GM23248 (cell line): ENCODE data around the gene ARID1B. TPM values are rescaled to one million over a fixed set of nuclear protein-coding genes. Genes with fewer than 3 reads are reported as not detected.

ENCODE experiments used
- DNase-seq: peaks from one replicate; pipeline ENCODE4 v3.0.0-alpha.2; 2015
- H2AFZ ChIP-seq: fragments of 200-600 bp; sonication (generic); 2 replicates; pipeline ENCODE4 v1.6.1; 2016; ENCODE audit warnings: antibody characterized with exemption
- H3F3A ChIP-seq: fragments of 200-600 bp; sonication (generic); 2 replicates; pipeline ENCODE4 v1.6.1; 2016; ENCODE audit warnings: mild to moderate bottlenecking, antibody characterized with exemption, mixed run types; ENCODE audit not compliant: insufficient read depth
- H3K27ac ChIP-seq: fragments of 200-600 bp; sonication (generic); 2 replicates; pipeline ENCODE4 v1.5.1; 2016; ENCODE audit warnings: mild to moderate bottlenecking
- H3K27me3 ChIP-seq: fragments of 200-600 bp; sonication (generic); replicated peaks from 2 replicates; pipeline ENCODE4 v1.6.1; 2016; ENCODE audit warnings: mild to moderate bottlenecking; ENCODE audit not compliant: insufficient read depth
- H3K36me3 ChIP-seq: fragments of 200-600 bp; sonication (generic); 2 replicates; pipeline ENCODE4 v1.6.1; 2016; ENCODE audit warnings: low read depth, mild to moderate bottlenecking
- H3K4me1 ChIP-seq: fragments of 200-600 bp; sonication (generic); 2 replicates; pipeline ENCODE4 v1.6.1; 2016; ENCODE audit warnings: mild to moderate bottlenecking; ENCODE audit not compliant: insufficient read depth
- H3K4me2 ChIP-seq: fragments of 200-600 bp; sonication (generic); one replicate; pipeline ENCODE4 v1.6.1; 2016; ENCODE audit warnings: mild to moderate bottlenecking; ENCODE audit not compliant: unreplicated experiment
- H3K4me3 ChIP-seq: fragments of 200-600 bp; sonication (generic); 2 replicates; pipeline ENCODE4 v1.5.1; 2016; ENCODE audit warnings: mild to moderate bottlenecking
- H3K79me2 ChIP-seq: fragments of 200-600 bp; sonication (generic); 2 replicates; pipeline ENCODE4 v1.6.1; 2016; ENCODE audit warnings: mild to moderate bottlenecking; ENCODE audit not compliant: insufficient read depth
- H3K9ac ChIP-seq: fragments of 200-600 bp; sonication (generic); 2 replicates; pipeline ENCODE4 v1.6.1; 2016; ENCODE audit warnings: mild to moderate bottlenecking
- H3K9me2 ChIP-seq: fragments of 200-600 bp; sonication (generic); 2 replicates; pipeline ENCODE4 v1.6.1; 2016; ENCODE audit warnings: mixed run types, mild to moderate bottlenecking, moderate library complexity; ENCODE audit not compliant: insufficient read depth
- H3K9me3 ChIP-seq: fragments of 200-600 bp; sonication (generic); one replicate; pipeline ENCODE4 v1.6.1; 2017; ENCODE audit warnings: low read depth
- H4K20me1 ChIP-seq: fragments of 200-600 bp; sonication (generic); 2 replicates; pipeline ENCODE4 v1.6.0; 2016; ENCODE audit not compliant: insufficient read depth
- EZH2 ChIP-seq: fragments of 200-600 bp; sonication (generic); IDR thresholded peaks from 2 replicates; pipeline ENCODE4 v1.6.1; 2018; ENCODE audit warnings: antibody characterized with exemption, mild to moderate bottlenecking; ENCODE audit not compliant: insufficient read depth, poor library complexity, severe bottlenecking
- EZH2phosphoT487 ChIP-seq: fragments of 200-600 bp; sonication (generic); IDR thresholded peaks from 2 replicates; pipeline ENCODE4 v1.6.1; 2018; ENCODE audit warnings: antibody characterized with exemption, moderate library complexity, mild to moderate bottlenecking, low read depth; ENCODE audit not compliant: insufficient read depth
- WGBS, 2 experiments: methylation state at CpG; one replicate each; pipeline ENCODE4 v1.1.6; 2015 to 2017; ENCODE audit warnings: low lambda C conversion rate in 2 of 2, low coverage in 1 of 2; ENCODE audit errors: missing lambda C conversion rate in 2 of 2; 5-methylcytosine and 5-hydroxymethylcytosine counted together
- in situ Hi-C: fragments of 300-500 bp; cut with MboI; formaldehyde crosslinking; loops from 2 replicates; pipeline ENCODE4 v1.15.0; 2020
- polyA plus RNA-seq: library from polyadenylated mRNA; unstranded; fragments of >200 nt; fragmentation: Nextera tagmentation; extraction: Ambion mirVana; gene quantifications from 2 replicates; pipeline ENCODE4 v1.2.1, GENCODE V29; 2016
- total RNA-seq: library from RNA; depleted of rRNA; stranded (reverse); fragments of >200 nt; shearing (Covaris generic); gene quantifications from 2 replicates; pipeline ENCODE4 v1.2.3, GENCODE V29; 2014

The ARID1B gene
- total and polyA plus RNA-seq, 2 experiments from 2014 or later: 19.3 to 21.2 TPM

DNA sequence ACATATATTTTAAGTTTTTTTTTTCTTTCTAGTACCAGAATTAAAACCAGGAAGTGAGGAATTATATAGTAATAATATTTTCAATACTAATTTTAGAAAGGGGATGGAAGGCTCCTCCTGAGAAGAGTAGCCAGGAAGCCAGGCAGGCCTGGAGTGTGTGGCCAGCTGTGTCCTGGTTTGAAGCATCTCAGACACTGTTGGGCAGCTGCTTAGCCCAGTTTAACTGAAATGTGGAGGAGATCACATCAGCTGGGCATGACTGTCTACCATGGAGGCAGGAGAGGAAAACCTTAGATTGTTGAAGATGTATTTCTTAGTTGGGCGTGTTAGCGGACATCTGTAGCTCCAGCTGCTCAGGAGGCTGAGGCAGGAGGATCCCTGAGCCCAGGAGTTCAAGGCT lies 142.2 kb downstream of the ARID1B start:
- Histone ChIP-seq H3K27ac (no peak overlapping the region), H3K9me2 (no peaks in the 10 kb centered on the region), H3F3A (no peaks in the 10 kb centered on the region)

GRCh38 chr6:156919814-156920369 lies 142.7 kb downstream of the ARID1B start:
- no peak overlapping the region for H3K4me2 ChIP-seq
- no peak for DNase-seq
- no peaks in the 10 kb centered on the region for H3F3A ChIP-seq
- H3K9me3 ChIP-seq: no peaks in the 10 kb centered on the region
- H2AFZ ChIP-seq: no peak overlapping the region
- no peaks in the 10 kb centered on the region for H3K36me3 ChIP-seq
- H3K4me3 ChIP-seq: no peak overlapping the region
- H3K79me2 ChIP-seq: peaks cover 97% of the 10 kb centered on the region
- no peak overlapping the region for H3K27ac ChIP-seq
- no peaks in the 10 kb centered on the region for H3K4me1 ChIP-seq
- in situ Hi-C loops: no loop called here
- no peak for TF ChIP-seq EZH2
- no peak for TF ChIP-seq EZH2phosphoT487
- no peaks in the 10 kb centered on the region for H3K9me2 ChIP-seq
- H3K9ac ChIP-seq: no peak overlapping the region
- H4K20me1 ChIP-seq: no peaks in the 10 kb centered on the region
- 84 to 85% methylated on average over 5 of the region's 5 CpGs for WGBS, 2 experiments
- H3K27me3 ChIP-seq: no peaks in the 10 kb centered on the region

More for the DNA sequence above, 142.2 kb downstream of the ARID1B start:
- Histone ChIP-seq H3K9ac (no peak overlapping the region), H3K4me3 (no peak overlapping the region), H2AFZ (no peak overlapping the region), H3K79me2 (peaks cover 97% of the 10 kb centered on the region), H3K9me3 (no peaks in the 10 kb centered on the region), H3K4me2 (no peak overlapping the region), H3K36me3 (no peaks in the 10 kb centered on the region), H3K27me3 (no peaks in the 10 kb centered on the region), H3K4me1 (no peaks in the 10 kb centered on the region), H4K20me1 (no peaks in the 10 kb centered on the region)
- WGBS, 2 experiments: 100% methylated on average over 2 of the region's 2 CpGs
- DNase-seq: no peak
- in situ Hi-C loops: no loop called here
- no peak for TF ChIP-seq EZH2phosphoT487
- no peak for TF ChIP-seq EZH2

GRCh38 chr6:156924246-156924645 lies 147.1 kb downstream of the ARID1B start:
- no peak for DNase-seq
- no peak overlapping the region for H3K9ac ChIP-seq
- H3K9me2 ChIP-seq: no peaks in the 10 kb centered on the region
- H3K4me2 ChIP-seq: no peak overlapping the region
- in situ Hi-C loops: no loop called here
- H3K9me3 ChIP-seq: no peaks in the 10 kb centered on the region
- H4K20me1 ChIP-seq: no peaks in the 10 kb centered on the region
- no peak overlapping the region for H3K4me3 ChIP-seq
- H3F3A ChIP-seq: no peaks in the 10 kb centered on the region
- no peak overlapping the region for H2AFZ ChIP-seq
- TF ChIP-seq EZH2phosphoT487 (no peak), EZH2 (no peak)
- peaks cover 6% of the 10 kb centered on the region; the same call in 1 of the 2 replicates for H3K4me1 ChIP-seq
- no peak overlapping the region for H3K27ac ChIP-seq
- H3K27me3 ChIP-seq: no peaks in the 10 kb centered on the region
- WGBS, 2 experiments: 88 to 92% methylated on average over 4 of the region's 4 CpGs
- H3K36me3 ChIP-seq: no peaks in the 10 kb centered on the region
- H3K79me2 ChIP-seq: peaks cover 98% of the 10 kb centered on the region

DNA sequence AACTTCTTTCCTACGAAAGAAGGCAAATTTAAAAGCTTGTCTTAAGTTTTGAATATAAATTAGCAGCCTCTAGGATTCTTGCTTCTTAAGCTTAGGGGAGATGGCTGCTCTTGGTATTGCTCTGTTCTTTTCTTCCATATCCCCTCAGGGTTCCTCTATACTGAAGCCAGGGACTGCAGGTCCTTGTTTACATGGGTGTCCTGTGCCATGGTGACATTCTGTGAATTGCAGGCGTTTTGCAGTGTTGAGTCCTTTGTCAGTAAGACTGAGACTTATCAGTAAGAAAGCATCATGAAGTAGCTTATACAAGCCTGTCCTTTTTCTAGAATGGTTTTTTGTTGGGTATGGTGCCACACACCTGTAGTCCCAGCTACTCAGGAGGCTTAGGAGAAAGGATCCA lies 147.8 kb downstream of the ARID1B start:
- Histone ChIP-seq H3F3A (no peaks in the 10 kb centered on the region), H3K27ac (no peak overlapping the region), H3K4me1 (peaks cover 6% of the 10 kb centered on the region; the same call in 1 of the 2 replicates), H3K4me3 (no peak overlapping the region), H3K9me3 (no peaks in the 10 kb centered on the region), H3K9ac (no peak overlapping the region), H3K36me3 (no peaks in the 10 kb centered on the region), H3K9me2 (no peaks in the 10 kb centered on the region), H3K4me2 (no peak overlapping the region), H2AFZ (no peak overlapping the region), H3K27me3 (no peaks in the 10 kb centered on the region), H4K20me1 (no peaks in the 10 kb centered on the region), H3K79me2 (peaks cover 98% of the 10 kb centered on the region)
- in situ Hi-C loops: no loop called here
- no peak for DNase-seq
- WGBS, 2 experiments: 98 to 100% methylated on average over 2 of the region's 2 CpGs
- TF ChIP-seq EZH2 (no peak), EZH2phosphoT487 (no peak)
